Measurements from ENCODE around the gene SLC34A1. TPM values are rescaled to one million over a fixed set of nuclear protein-coding genes. Genes with fewer than 3 reads are reported as not detected.

SLC34A1 gene
- total and polyA plus RNA-seq, 2 of the 4 experiments (the other 2 are of a cell fraction) = not detected

DNA sequence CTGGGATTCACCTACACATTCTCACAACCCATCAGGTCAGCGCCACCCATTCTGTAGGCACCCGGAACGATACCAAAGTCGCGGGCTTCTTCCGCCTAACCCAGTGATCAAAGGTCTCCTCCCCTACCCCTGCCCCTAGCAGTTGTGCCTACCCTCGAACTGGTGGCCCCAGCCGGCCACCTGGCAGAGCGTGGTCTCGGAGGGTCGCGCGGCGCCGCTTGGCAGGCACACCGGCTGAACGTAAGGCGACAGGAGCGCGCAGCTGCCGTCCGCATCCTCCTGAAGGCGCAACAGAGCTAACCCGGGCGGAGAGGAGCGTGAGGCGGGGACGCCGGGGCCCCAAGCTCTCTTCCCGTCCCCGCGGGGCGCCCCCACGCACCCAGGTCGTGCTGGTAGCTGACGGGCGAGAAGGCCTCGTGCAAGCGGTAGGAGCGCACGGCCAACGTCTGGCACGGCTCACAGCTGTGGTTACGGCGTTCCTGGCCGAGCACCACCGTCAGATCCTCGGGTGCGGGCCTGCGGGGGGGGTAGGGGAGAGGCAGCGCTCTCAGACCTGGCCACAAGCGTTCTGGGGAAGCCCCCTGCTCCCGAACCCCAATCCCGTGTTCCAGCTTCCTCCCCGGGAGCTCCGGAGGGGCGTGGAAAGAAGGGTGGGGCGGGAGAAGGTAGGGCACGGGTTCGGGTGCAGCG lies 19.0 kb downstream of the SLC34A1 start:
- ATAC-seq (ENCODE audit: low read depth) (peak; percentile 7; the same call in 1 of the 2 replicates), DNase-seq (peak; percentile 12)
- Histone ChIP-seq H3K18ac (ENCODE audit: low read depth, low read length) (no peak overlapping the region), H2BK120ac (ENCODE audit: low read depth, low read length) (no peak overlapping the region), H3K9me3 (ENCODE audit: control insufficient read depth, insufficient read depth, low read length) (peaks cover 2% of the 10 kb centered on the region; the same call in 1 of the 2 replicates), H3K4ac (ENCODE audit: low read depth, low read length) (no peak overlapping the region), H3K9me1 (ENCODE audit: insufficient read depth, low read length) (no peaks in the 10 kb centered on the region), H2BK15ac (ENCODE audit: low read depth, low read length) (no peak overlapping the region), H4K8ac (ENCODE audit: low read depth in 2 of 2, low read length in 2 of 2) (no peak overlapping the region), H3K23ac (ENCODE audit: low read depth, low read length) (no peak overlapping the region), H3K4me3 (ENCODE audit: insufficient read depth, low read depth, low read length) (peak overlapping the region; percentile 57), H3K14ac (replicated peaks; ENCODE audit: low read depth, low read length) (0 out of 2 replicates have a peak overlapping the region, but pooled peaks have one; percentile 6), H3K4me1 (ENCODE audit: control insufficient read depth, insufficient read depth, low read length) (peaks cover 4% of the 10 kb centered on the region; the same call in 1 of the 2 replicates), H3K79me1 (ENCODE audit: low read depth in 1 of 2, low read length in 2 of 2) (no peaks in the 10 kb centered on the region), H4K20me1 (ENCODE audit: insufficient read depth, low read length) (no peaks in the 10 kb centered on the region), H2AFZ (replicated peaks; ENCODE audit: low read length, poor library complexity) (peak overlapping the region; percentile 92), H3K36me3 (ENCODE audit: control insufficient read depth, insufficient read depth, low read length) (no peaks in the 10 kb centered on the region), H2BK5ac (ENCODE audit: low read depth, low read length, poor library complexity, severe bottlenecking) (no peak overlapping the region), H3K4me2 (ENCODE audit: low read depth, low read length) (peak overlapping the region; percentile 63), H3K56ac (ENCODE audit: extremely low read depth, insufficient read depth, low read length) (no peak overlapping the region), H2AK9ac (replicated peaks; ENCODE audit: low read depth, low read length, poor library complexity) (peak overlapping the region; percentile 16), H4K91ac (ENCODE audit: insufficient read depth, low read depth, low read length) (no peak overlapping the region; the same call in 1 of the 2 replicates), H3K9ac (ENCODE audit: low read depth, low read length) (0 out of 2 replicates have a peak overlapping the region, but pooled peaks have one; percentile 13), H3K27me3 (ENCODE audit: control insufficient read depth, insufficient read depth, low read length) (peaks cover 55% of the 10 kb centered on the region), H2BK20ac (ENCODE audit: low read depth, low read length) (no peak overlapping the region), H4K5ac (ENCODE audit: low read depth, low read length) (no peak overlapping the region), H3K27ac (ENCODE audit: insufficient read depth, low read length) (no peak overlapping the region; the same call in 1 of the 2 replicates), H2AK5ac (ENCODE audit: low read depth, low read length) (no peak overlapping the region)
- 3% methylated on average over 32 of the region's 61 CpGs; no CpG with 5 or more reads in 1 of the 2 experiments for WGBS, 2 experiments (ENCODE audit: extremely low coverage in 2 of 2, insufficient read length in 1 of 2)
- ChIA-PET POLR2A (ENCODE audit: unreplicated experiment) (no interaction called here), CTCF (interaction anchor here (0.6 to 5.4 kb wide), 15 partner anchors 9 to 98 kb away, joined by 3 to 56 read pairs (median 7); partner anchors contain the start of genes GRK6, LMAN2 and PRR7)
- dilution Hi-C loops (cut with HindIII; ENCODE audit: low sequenced_read_pairs, unreplicated experiment) (no loop called here), in situ Hi-C loops (cut with MboI; ENCODE audit: low sequenced_read_pairs) (no loop called here), intact Hi-C loops (cut with micrococcal nuclease) (no loop called here)
- TF ChIP-seq RFX5 (IDR thresholded peaks at IDR 0.05; ENCODE audit: low read depth, low read length) = no peak
- TF ChIP-seq RAD21 (IDR thresholded peaks at IDR 0.05; ENCODE audit: low read length) = no peak
- TF ChIP-seq, protein P1, sequence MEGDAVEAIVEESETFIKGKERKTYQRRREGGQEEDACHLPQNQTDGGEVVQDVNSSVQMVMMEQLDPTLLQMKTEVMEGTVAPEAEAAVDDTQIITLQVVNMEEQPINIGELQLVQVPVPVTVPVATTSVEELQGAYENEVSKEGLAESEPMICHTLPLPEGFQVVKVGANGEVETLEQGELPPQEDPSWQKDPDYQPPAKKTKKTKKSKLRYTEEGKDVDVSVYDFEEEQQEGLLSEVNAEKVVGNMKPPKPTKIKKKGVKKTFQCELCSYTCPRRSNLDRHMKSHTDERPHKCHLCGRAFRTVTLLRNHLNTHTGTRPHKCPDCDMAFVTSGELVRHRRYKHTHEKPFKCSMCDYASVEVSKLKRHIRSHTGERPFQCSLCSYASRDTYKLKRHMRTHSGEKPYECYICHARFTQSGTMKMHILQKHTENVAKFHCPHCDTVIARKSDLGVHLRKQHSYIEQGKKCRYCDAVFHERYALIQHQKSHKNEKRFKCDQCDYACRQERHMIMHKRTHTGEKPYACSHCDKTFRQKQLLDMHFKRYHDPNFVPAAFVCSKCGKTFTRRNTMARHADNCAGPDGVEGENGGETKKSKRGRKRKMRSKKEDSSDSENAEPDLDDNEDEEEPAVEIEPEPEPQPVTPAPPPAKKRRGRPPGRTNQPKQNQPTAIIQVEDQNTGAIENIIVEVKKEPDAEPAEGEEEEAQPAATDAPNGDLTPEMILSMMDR (conservative IDR thresholded peaks at IDR 0.05; ENCODE audit: low read depth, low read length) = no peak
- no peak for TF ChIP-seq SMC3 (IDR thresholded peaks at IDR 0.05; ENCODE audit: low read depth, low read length)
- no peak for TF ChIP-seq BHLHE40 (IDR thresholded peaks at IDR 0.05; ENCODE audit: low read depth, low read length)
- TF ChIP-seq CHD1 (IDR thresholded peaks at IDR 0.05; ENCODE audit: low read depth, low read length) = no peak
- TF ChIP-seq CEBPB (IDR thresholded peaks at IDR 0.05; ENCODE audit: low read depth, low read length) = no peak
- no peak for TF ChIP-seq NFE2L2 (IDR thresholded peaks at IDR 0.05; ENCODE audit: low read depth, low read length)
- TF ChIP-seq MXI1 (IDR thresholded peaks at IDR 0.05; ENCODE audit: borderline replicate concordance, low read depth, low read length) = no peak
- BruUV-seq (replicated peaks) = no TSS peak

All from IMR-90 (cell line).